ENCODE results near the gene ATP9B.

GRCh38 chr18:79272916-79273315 lies 203.7 kb downstream of the ATP9B start:
- TF ChIP-seq TAF1 (IDR thresholded peaks at IDR 0.05; ENCODE audit: borderline replicate concordance, insufficient read depth, low read length) (no peak), REST (IDR thresholded peaks at IDR 0.05; ENCODE audit: insufficient read depth in 1 of 2, low read depth in 2 of 2, low read length in 2 of 2) (no peak)
